OCI-LY7 (cell line): ENCODE results near the gene SHROOM3. TPM values are rescaled to one million over a fixed set of nuclear protein-coding genes. Genes with fewer than 3 reads are reported as not detected.

Experiments
- BruUV-seq: library from RNA; stranded (reverse); fragments of 400-500 nt; replicated peaks from 2 replicates; lab custom pipeline; 2021; lab: Mats Ljungman, UMichigan
- CTCF ChIA-PET: fragments of 300-600 bp; sonication (Branson Sonifier 250); formaldehyde crosslinking; loops from one replicate; lab custom pipeline; 2022; ENCODE audit warnings: antibody characterized with exemption; ENCODE audit not compliant: unreplicated experiment; lab: Charles Lee
- POLR2A ChIA-PET: fragments of 300-600 bp; sonication (Branson Sonifier 250); formaldehyde crosslinking; loops from one replicate; lab custom pipeline; 2022; ENCODE audit warnings: antibody characterized with exemption; lab: Charles Lee
- DNase-seq: peaks from one replicate; pipeline ENCODE4 v3.0.0-alpha.2; 2015; ENCODE audit warnings: low spot score
- H2AFZ ChIP-seq: fragments of 200-600 bp; sonication (generic), shearing (Covaris generic); 2 replicates; pipeline ENCODE4 v1.6.1; 2014; ENCODE audit warnings: mild to moderate bottlenecking, antibody characterized with exemption, low read length, moderate library complexity
- H3K27ac ChIP-seq: fragments of 200-600 bp; sonication (generic); 2 replicates; pipeline ENCODE4 v1.5.1; 2014; ENCODE audit warnings: mixed run types, low read depth, mild to moderate bottlenecking, moderate library complexity, low read length, inconsistent platforms; ENCODE audit not compliant: poor library complexity, severe bottlenecking
- H3K36me3 ChIP-seq: fragments of 200-600 bp; sonication (generic); 2 replicates; pipeline ENCODE4 v1.6.1; 2014; ENCODE audit warnings: mild to moderate bottlenecking, antibody characterized with exemption, low read length, moderate library complexity, mixed read lengths; ENCODE audit not compliant: insufficient read depth
- H3K4me1 ChIP-seq: fragments of 200-600 bp; sonication (generic); 2 replicates; pipeline ENCODE4 v1.5.1; 2014; ENCODE audit warnings: mild to moderate bottlenecking, low read length; ENCODE audit not compliant: insufficient read depth, poor library complexity, severe bottlenecking
- H3K4me2 ChIP-seq: fragments of 200-600 bp; sonication (generic); 2 replicates; pipeline ENCODE4 v1.6.1; 2014; ENCODE audit warnings: mild to moderate bottlenecking, low read length
- H3K4me3 ChIP-seq: fragments of 200-600 bp; sonication (generic); 2 replicates; pipeline ENCODE4 v1.5.1; 2014; ENCODE audit warnings: mild to moderate bottlenecking, low read depth, low read length; ENCODE audit not compliant: poor library complexity, severe bottlenecking
- H3K79me2 ChIP-seq: fragments of 200-600 bp; sonication (generic); 2 replicates; pipeline ENCODE4 v1.6.1; 2016; ENCODE audit warnings: low read depth, mild to moderate bottlenecking, low read length, moderate library complexity, mixed read lengths; ENCODE audit not compliant: insufficient read depth
- H3K9me2 ChIP-seq: fragments of 200-600 bp; sonication (generic); 2 replicates; pipeline ENCODE4 v1.6.1; 2016; ENCODE audit warnings: mild to moderate bottlenecking, low read length, mixed read lengths; ENCODE audit not compliant: insufficient read depth
- H3K9me3 ChIP-seq: fragments of 200-600 bp; sonication (generic); 2 replicates; pipeline ENCODE4 v1.6.1; 2014; ENCODE audit warnings: mild to moderate bottlenecking, mixed run types, low read length, mixed read lengths
- H4K20me1 ChIP-seq: fragments of 200-600 bp; sonication (generic); 2 replicates; pipeline ENCODE4 v1.6.1; 2014; ENCODE audit warnings: mild to moderate bottlenecking, antibody characterized with exemption, low read length, moderate library complexity, mixed read lengths; ENCODE audit not compliant: insufficient read depth
- CTCF ChIP-seq: fragments of 200-600 bp; sonication (generic); conservative IDR thresholded peaks from 2 replicates; pipeline ENCODE4 v1.5.1; 2014; ENCODE audit warnings: mild to moderate bottlenecking, antibody characterized with exemption, low read length, moderate library complexity, mixed read lengths
- EZH2phosphoT487 ChIP-seq: fragments of 200-600 bp; sonication (generic); IDR thresholded peaks from 2 replicates; pipeline ENCODE4 v1.6.1; 2018; ENCODE audit warnings: low read depth, borderline replicate concordance, mild to moderate bottlenecking, mixed run types, antibody characterized with exemption, low read length, moderate library complexity, mixed read lengths
- intact Hi-C: fragments of 100-400 bp; cut with micrococcal nuclease; formaldehyde crosslinking; loops from one replicate; pipeline ENCODE4 v1.10.0; 2022; ENCODE audit not compliant: unreplicated experiment
- total RNA-seq, 2 experiments: library from RNA; depleted of rRNA in 1 of 2; stranded (reverse); fragments of >200 nt in 1 of 2; shearing (Covaris generic) in 1 of 2; gene quantifications; 2 replicates each; pipeline ENCODE4 v1.2.3, GENCODE V29; 2014 to 2022

The SHROOM3 gene
- total RNA-seq, 2 experiments from 2014 or later: not detected

GRCh38 chr4:76687746-76688448, 252.9 kb downstream of the SHROOM3 start:
- POLR2A ChIA-PET: no interaction called here
- CTCF ChIA-PET: no interaction called here
- no peak overlapping the region for H3K4me3 ChIP-seq

GRCh38 chr4:76688619-76689144, 253.7 kb downstream of the SHROOM3 start:
- no peaks in the 10 kb centered on the region for H3K9me2 ChIP-seq
- no TSS peak for BruUV-seq
- intact Hi-C loops: no loop called here
- H3K4me3 ChIP-seq: no peak overlapping the region
- ChIA-PET CTCF (no interaction called here), POLR2A (no interaction called here)
- H3K36me3 ChIP-seq: no peaks in the 10 kb centered on the region
- H3K27ac ChIP-seq: no peak overlapping the region
- H3K4me1 ChIP-seq: no peaks in the 10 kb centered on the region
- no peak for TF ChIP-seq CTCF
- TF ChIP-seq EZH2phosphoT487: no peak
- H4K20me1 ChIP-seq: no peaks in the 10 kb centered on the region
- no peak overlapping the region for H3K4me2 ChIP-seq
- no peak for DNase-seq
- H3K79me2 ChIP-seq: no peaks in the 10 kb centered on the region
- no peaks in the 10 kb centered on the region for H3K9me3 ChIP-seq
- no peak overlapping the region for H2AFZ ChIP-seq

More at GRCh38 chr4:76687746-76688448, 252.9 kb downstream of the SHROOM3 start:
- Histone ChIP-seq H3K27ac (no peak overlapping the region), H2AFZ (no peak overlapping the region), H4K20me1 (no peaks in the 10 kb centered on the region), H3K4me2 (no peak overlapping the region), H3K9me2 (no peaks in the 10 kb centered on the region), H3K36me3 (no peaks in the 10 kb centered on the region), H3K4me1 (no peaks in the 10 kb centered on the region), H3K9me3 (no peaks in the 10 kb centered on the region), H3K79me2 (no peaks in the 10 kb centered on the region)
- no TSS peak for BruUV-seq
- no peak for DNase-seq
- intact Hi-C loops: no loop called here
- TF ChIP-seq CTCF: no peak
- no peak for TF ChIP-seq EZH2phosphoT487
